Mucosa of gallbladder (tissue), 1 donor: Measurements from ENCODE around the gene ZDHHC13. TPM values are rescaled to one million over a fixed set of nuclear protein-coding genes. Genes with fewer than 3 reads are reported as not detected.

Experiments used
- DNase-seq: peaks from one replicate; pipeline ENCODE4 v3.0.0-alpha.2; 2020; ENCODE audit warnings: low spot score
- total RNA-seq: library from RNA; stranded (reverse); gene quantifications from one replicate; pipeline ENCODE4 v1.2.1, GENCODE V29; 2021
- donor health status: DM: no; HTN: no; CAD: no.

The ZDHHC13 gene
- total RNA-seq, 1 donor from 2014 or later, result 18.2 TPM

GRCh38 chr11:19168090-19168489 is 51.1 kb downstream of the ZDHHC13 start:
- DNase-seq, result no peak

GRCh38 chr11:19173004-19173689 is 56.2 kb downstream of the ZDHHC13 start:
- DNase-seq, result no peak

- DNase-seq, result no peak
Observed at GRCh38 chr11:19173964-19174638, 57.1 kb downstream of the ZDHHC13 start.

- no peak for DNase-seq
Observed at GRCh38 chr11:19176629-19177186, 59.7 kb downstream of the ZDHHC13 start.

GRCh38 chr11:19181531-19182261 is 64.7 kb downstream of the ZDHHC13 start:
- no peak for DNase-seq

- DNase-seq, result no peak
Observed at GRCh38 chr11:19183646-19184045, 66.7 kb downstream of the ZDHHC13 start.

GRCh38 chr11:19185036-19185435 is 68.1 kb downstream of the ZDHHC13 start:
- DNase-seq, result no peak

- DNase-seq, result no peak
Observed at GRCh38 chr11:19185516-19186052, 68.6 kb downstream of the ZDHHC13 start.

GRCh38 chr11:19187114-19187832 is 70.3 kb downstream of the ZDHHC13 start:
- DNase-seq, result no peak

- DNase-seq, result no peak
Observed at GRCh38 chr11:19187833-19188258, 70.9 kb downstream of the ZDHHC13 start.

GRCh38 chr11:19191530-19192169 is 74.7 kb downstream of the ZDHHC13 start:
- DNase-seq, result no peak

- no peak for DNase-seq
Observed at GRCh38 chr11:19193916-19194315, 76.9 kb downstream of the ZDHHC13 start.

GRCh38 chr11:19194620-19195308 is 77.8 kb downstream of the ZDHHC13 start:
- no peak for DNase-seq

- DNase-seq, result no peak
Observed at GRCh38 chr11:19196432-19196831, 79.5 kb downstream of the ZDHHC13 start.

GRCh38 chr11:19199048-19199447 is 82.1 kb downstream of the ZDHHC13 start:
- DNase-seq, result no peak

GRCh38 chr11:19199771-19200170 is 82.8 kb downstream of the ZDHHC13 start:
- DNase-seq, result no peak

GRCh38 chr11:19200410-19201201 is 83.6 kb downstream of the ZDHHC13 start:
- DNase-seq, result no peak

GRCh38 chr11:19201737-19202605 is 85.0 kb downstream of the ZDHHC13 start, which contains the start of gene CSRP3:
TSS of gene CSRP3 (minus strand) at chr11:19201983. CDS start at chr11:19192448, 9,535 bp downstream.
- DNase-seq, result no peak
